DOHH2 (cell line): Measurements from ENCODE around the gene RGS7BP.

Experiments used
- EZH2phosphoT487 ChIP-seq: fragments of 200-600 bp; sonication (generic); IDR thresholded peaks from 2 replicates; pipeline ENCODE4 v1.6.1; 2017; ENCODE audit warnings: borderline replicate concordance, mild to moderate bottlenecking, antibody characterized with exemption, low read length, moderate library complexity, mixed read lengths
- TF ChIP-seq, protein P1 (sequence below): fragments of 200-600 bp; sonication (generic); IDR thresholded peaks from one replicate; pipeline ENCODE4 v1.5.1; 2014; ENCODE audit warnings: antibody characterized with exemption, mild to moderate bottlenecking, low read depth, low read length; ENCODE audit not compliant: poor library complexity, severe bottlenecking

- TF ChIP-seq, protein P1, sequence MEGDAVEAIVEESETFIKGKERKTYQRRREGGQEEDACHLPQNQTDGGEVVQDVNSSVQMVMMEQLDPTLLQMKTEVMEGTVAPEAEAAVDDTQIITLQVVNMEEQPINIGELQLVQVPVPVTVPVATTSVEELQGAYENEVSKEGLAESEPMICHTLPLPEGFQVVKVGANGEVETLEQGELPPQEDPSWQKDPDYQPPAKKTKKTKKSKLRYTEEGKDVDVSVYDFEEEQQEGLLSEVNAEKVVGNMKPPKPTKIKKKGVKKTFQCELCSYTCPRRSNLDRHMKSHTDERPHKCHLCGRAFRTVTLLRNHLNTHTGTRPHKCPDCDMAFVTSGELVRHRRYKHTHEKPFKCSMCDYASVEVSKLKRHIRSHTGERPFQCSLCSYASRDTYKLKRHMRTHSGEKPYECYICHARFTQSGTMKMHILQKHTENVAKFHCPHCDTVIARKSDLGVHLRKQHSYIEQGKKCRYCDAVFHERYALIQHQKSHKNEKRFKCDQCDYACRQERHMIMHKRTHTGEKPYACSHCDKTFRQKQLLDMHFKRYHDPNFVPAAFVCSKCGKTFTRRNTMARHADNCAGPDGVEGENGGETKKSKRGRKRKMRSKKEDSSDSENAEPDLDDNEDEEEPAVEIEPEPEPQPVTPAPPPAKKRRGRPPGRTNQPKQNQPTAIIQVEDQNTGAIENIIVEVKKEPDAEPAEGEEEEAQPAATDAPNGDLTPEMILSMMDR: no peak
- TF ChIP-seq EZH2phosphoT487: no peak
Measured at GRCh38 chr5:64575561-64575960, 69.7 kb downstream of the RGS7BP start.
